Measurements from ENCODE around the gene LRRC70.
"Not testable (repeated sequence)": the region's sequence is repeated elsewhere in the genome, so short reads cannot be mapped to it uniquely, and the experiment has no call there.

Gene LRRC70

GRCh38 chr5:62608529-62609511 is 30.2 kb downstream of the LRRC70 start:
- no peak for FAIRE-seq

GRCh38 chr5:62614355-62614754 is 35.7 kb downstream of the LRRC70 start:
- no peak for FAIRE-seq

- FAIRE-seq: no peak
Observed at GRCh38 chr5:62616615-62617277, 38.1 kb downstream of the LRRC70 start.

- no peak for FAIRE-seq
Observed at GRCh38 chr5:62617943-62618342, 39.3 kb downstream of the LRRC70 start.

GRCh38 chr5:62620761-62621160 is 42.1 kb downstream of the LRRC70 start:
- FAIRE-seq: no peak

GRCh38 chr5:62621280-62621679 is 42.7 kb downstream of the LRRC70 start:
- no peak for FAIRE-seq

GRCh38 chr5:62623271-62623670 is 44.7 kb downstream of the LRRC70 start:
- no peak for FAIRE-seq

- not testable (repeated sequence) for FAIRE-seq
Observed at GRCh38 chr5:62624436-62624835, 45.8 kb downstream of the LRRC70 start.

GRCh38 chr5:62626534-62626933 is 47.9 kb downstream of the LRRC70 start:
- no peak for FAIRE-seq

GRCh38 chr5:62627121-62627520 is 48.5 kb downstream of the LRRC70 start:
- FAIRE-seq: no peak

- FAIRE-seq: no peak
Observed at GRCh38 chr5:62627901-62628300, 49.3 kb downstream of the LRRC70 start.
